ENCODE results near the gene LRRC57. TPM values are rescaled to one million over a fixed set of nuclear protein-coding genes. Genes with fewer than 3 reads are reported as not detected.

LRRC57 gene
- total RNA-seq, 2 experiments from 2014 or later = 13.7 to 15.1 TPM

- no peak for TF ChIP-seq CTCF (IDR thresholded peaks at IDR 0.05)
- ATAC-seq = no peak
These were observed 44.1 kb upstream of the LRRC57 start for GRCh38 chr15:42592716-42593115.

GRCh38 chr15:42591238-42591934 lies 42.8 kb upstream of the LRRC57 start:
- Mint-ChIP-seq H3K9me3 (no peaks in the 10 kb centered on the region), H3K36me3 (ENCODE audit: low read depth) (peaks cover 3% of the 10 kb centered on the region), H3K4me3 (no peak overlapping the region), H3K27ac (no peak overlapping the region), H3K27me3 (no peaks in the 10 kb centered on the region), H3K4me1 (ENCODE audit: low read depth) (no peaks in the 10 kb centered on the region)
- DNase-seq (no peak), ATAC-seq (no peak)
- intact Hi-C loops (cut with micrococcal nuclease) = no loop called here
- TF ChIP-seq CTCF (IDR thresholded peaks at IDR 0.05) = no peak
- ChIA-PET POLR2A (interaction anchor here (1.0 kb wide), 1 partner anchor 16 kb away, joined by 3 read pairs; the partner anchor contains the start of gene STARD9), CTCF (interaction anchor here (0.6 to 1.7 kb wide), 5 partner anchors 9 to 60 kb away, joined by 3 to 7 read pairs (median 4); no protein-coding TSS in a partner anchor)

More at GRCh38 chr15:42592716-42593115, 44.1 kb upstream of the LRRC57 start:
- no peaks in the 10 kb centered on the region for H3K4me1 Mint-ChIP-seq (ENCODE audit: low read depth)
- H3K27me3 Mint-ChIP-seq = no peaks in the 10 kb centered on the region
- ChIA-PET POLR2A (no interaction called here), CTCF (interaction anchor here (1.7 kb wide), 1 partner anchor 11 kb away, joined by 4 read pairs; no protein-coding TSS in a partner anchor)
- H3K4me3 Mint-ChIP-seq = no peak overlapping the region
- H3K9me3 Mint-ChIP-seq = no peaks in the 10 kb centered on the region
- peaks cover 3% of the 10 kb centered on the region for H3K36me3 Mint-ChIP-seq (ENCODE audit: low read depth)
- no peak overlapping the region for H3K27ac Mint-ChIP-seq
- intact Hi-C loops (cut with micrococcal nuclease) = no loop called here
- no peak for DNase-seq

GRCh38 chr15:42590619-42591237 lies 42.1 kb upstream of the LRRC57 start:
- ATAC-seq (no peak), DNase-seq (no peak)
- Mint-ChIP-seq H3K9me3 (no peaks in the 10 kb centered on the region), H3K27ac (no peak overlapping the region), H3K4me1 (ENCODE audit: low read depth) (no peaks in the 10 kb centered on the region), H3K36me3 (ENCODE audit: low read depth) (peaks cover 3% of the 10 kb centered on the region), H3K27me3 (no peaks in the 10 kb centered on the region), H3K4me3 (no peak overlapping the region)
- ChIA-PET POLR2A (no interaction called here), CTCF (interaction anchor here (1.2 to 1.6 kb wide), 2 partner anchors 18 to 61 kb away, joined by 3 to 4 read pairs; no protein-coding TSS in a partner anchor)
- intact Hi-C loops (cut with micrococcal nuclease) = no loop called here
- TF ChIP-seq CTCF (IDR thresholded peaks at IDR 0.05) = no peak

GRCh38 chr15:42584031-42584765 lies 35.6 kb upstream of the LRRC57 start:
- no peaks in the 10 kb centered on the region for H3K27me3 Mint-ChIP-seq
- intact Hi-C loops (cut with micrococcal nuclease) = no loop called here
- DNase-seq = no peak
- H3K4me1 Mint-ChIP-seq (ENCODE audit: low read depth) = peaks cover 29% of the 10 kb centered on the region
- H3K4me3 Mint-ChIP-seq = no peak overlapping the region
- H3K36me3 Mint-ChIP-seq (ENCODE audit: low read depth) = no peaks in the 10 kb centered on the region
- no peak overlapping the region for H3K27ac Mint-ChIP-seq
- ChIA-PET CTCF (no interaction called here), POLR2A (interaction anchor here (0.6 to 1.7 kb wide), 2 partner anchors 12 to 36 kb away, joined by 4 read pairs; no protein-coding TSS in a partner anchor)
- TF ChIP-seq CTCF (IDR thresholded peaks at IDR 0.05) = no peak
- H3K9me3 Mint-ChIP-seq = no peaks in the 10 kb centered on the region
- no peak for ATAC-seq
